GM18502 (cell line): ENCODE measurements around the gene RAB44.

Experiments
- ATAC-seq: cut with Tn5 transposase; IDR thresholded peaks from one replicate; pipeline ENCODE4 v1.9.1; 2021; ENCODE audit warnings: mild to moderate bottlenecking; ENCODE audit not compliant: unreplicated experiment, poor library complexity

The RAB44 gene

GRCh38 chr6:36745836-36746235 is 48.2 kb downstream of the RAB44 start:
- ATAC-seq: no peak

GRCh38 chr6:36746251-36746650 is 48.6 kb downstream of the RAB44 start:
- no peak for ATAC-seq

- no peak for ATAC-seq
Observed at GRCh38 chr6:36749829-36750489, 52.3 kb downstream of the RAB44 start.

- no peak for ATAC-seq
Observed at GRCh38 chr6:36751091-36751490, 53.5 kb downstream of the RAB44 start.

GRCh38 chr6:36751833-36752186 is 54.2 kb downstream of the RAB44 start:
- ATAC-seq: no peak

- no peak for ATAC-seq
Observed at GRCh38 chr6:36752187-36752885, 54.7 kb downstream of the RAB44 start.

- ATAC-seq: peak; percentile 48
Observed at GRCh38 chr6:36752886-36753506, 55.4 kb downstream of the RAB44 start.

GRCh38 chr6:36753671-36754405 is 56.2 kb downstream of the RAB44 start:
- no peak for ATAC-seq

GRCh38 chr6:36754582-36755434 is 57.2 kb downstream of the RAB44 start:
- no peak for ATAC-seq

- peak; percentile 40 for ATAC-seq
Observed at GRCh38 chr6:36755435-36756348, 58.1 kb downstream of the RAB44 start.

- ATAC-seq: peak; percentile 4
Observed at GRCh38 chr6:36756786-36757185, 59.2 kb downstream of the RAB44 start.

- ATAC-seq: peak; percentile 45
Observed at GRCh38 chr6:36757206-36757605, 59.6 kb downstream of the RAB44 start.

GRCh38 chr6:36757943-36758508 is 60.4 kb downstream of the RAB44 start:
- no peak for ATAC-seq

GRCh38 chr6:36758516-36759147 is 61.0 kb downstream of the RAB44 start:
- ATAC-seq: no peak

GRCh38 chr6:36759148-36759759 is 61.6 kb downstream of the RAB44 start:
- peak; percentile 41 for ATAC-seq

GRCh38 chr6:36760685-36761435 is 63.2 kb downstream of the RAB44 start:
- ATAC-seq: no peak

GRCh38 chr6:36762123-36762522 is 64.5 kb downstream of the RAB44 start:
- ATAC-seq: no peak
